GM19023 (cell line): Measurements from ENCODE around the gene TBPL1.
"Not testable (repeated sequence)": the region's sequence is repeated elsewhere in the genome, so short reads cannot be mapped to it uniquely, and the experiment has no call there.

Experiments used
- ATAC-seq: cut with Tn5 transposase; IDR thresholded peaks from one replicate; pipeline ENCODE4 v1.9.1; 2021; ENCODE audit warnings: mild to moderate bottlenecking, moderate library complexity; ENCODE audit not compliant: unreplicated experiment

TBPL1 gene

DNA sequence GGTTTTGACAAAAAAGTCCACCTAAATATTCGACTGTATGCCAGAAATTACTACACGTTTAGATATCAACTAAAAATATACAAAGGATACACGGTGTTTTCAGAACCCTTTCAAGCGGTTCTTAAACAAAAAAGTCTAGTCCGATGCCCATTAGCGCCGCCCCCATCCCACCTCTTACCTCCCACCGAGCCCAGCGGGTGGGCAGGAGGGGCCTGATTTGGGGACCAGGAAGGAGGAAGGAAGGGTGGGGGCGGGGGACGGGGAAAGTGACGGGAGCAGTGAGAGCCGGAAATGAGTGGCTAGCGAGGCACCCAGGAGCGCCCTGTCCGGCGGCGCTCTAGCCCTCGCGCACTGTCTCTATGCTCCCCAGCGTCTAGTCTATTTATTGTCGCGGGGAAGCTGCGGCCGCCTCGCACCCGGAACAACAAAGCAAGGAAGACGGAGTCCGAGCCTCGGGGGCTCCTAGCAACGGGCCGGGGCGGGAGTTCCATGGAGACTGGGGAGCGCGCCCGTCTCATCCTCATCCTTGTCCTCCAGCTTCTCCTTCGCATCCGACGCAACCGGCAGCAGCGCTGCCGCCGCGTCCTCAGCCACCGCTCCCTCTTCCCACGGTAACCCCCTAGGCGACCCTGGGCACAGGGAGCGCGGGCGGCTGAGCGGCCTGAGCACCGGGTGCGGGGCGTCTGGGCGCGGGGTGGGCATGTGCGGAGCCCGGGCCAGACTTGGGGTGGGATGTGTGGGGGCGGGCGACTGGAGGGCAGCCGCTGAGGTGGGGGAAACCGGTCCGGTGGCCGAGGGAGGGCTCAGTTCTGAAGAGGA lies at the start of gene TBPL1:
TSS of gene TBPL1 (plus strand) at position 410 of the 819 bp plus-strand sequence. CDS start 26,902 bp downstream, outside the sequence.
- peak; percentile 90 for ATAC-seq

DNA sequence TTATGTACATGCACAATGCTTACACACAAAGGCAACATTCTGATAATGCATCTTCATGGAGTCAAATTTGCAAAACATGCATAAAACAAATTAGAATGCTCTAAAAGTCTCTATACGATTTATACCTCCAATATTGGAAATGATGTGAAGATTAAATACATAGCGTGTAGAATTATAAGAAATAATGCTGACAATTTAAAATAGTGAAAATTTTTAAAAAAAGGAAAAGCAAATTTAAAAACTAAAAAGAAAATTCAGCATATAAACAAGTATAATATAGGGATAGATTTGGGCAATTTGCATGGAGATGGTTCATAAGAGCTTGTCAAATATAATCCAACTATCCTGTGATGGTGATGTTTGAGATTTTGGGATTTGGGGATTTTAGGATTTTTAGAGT lies 49.2 kb upstream of the TBPL1 start:
- no peak for ATAC-seq

DNA sequence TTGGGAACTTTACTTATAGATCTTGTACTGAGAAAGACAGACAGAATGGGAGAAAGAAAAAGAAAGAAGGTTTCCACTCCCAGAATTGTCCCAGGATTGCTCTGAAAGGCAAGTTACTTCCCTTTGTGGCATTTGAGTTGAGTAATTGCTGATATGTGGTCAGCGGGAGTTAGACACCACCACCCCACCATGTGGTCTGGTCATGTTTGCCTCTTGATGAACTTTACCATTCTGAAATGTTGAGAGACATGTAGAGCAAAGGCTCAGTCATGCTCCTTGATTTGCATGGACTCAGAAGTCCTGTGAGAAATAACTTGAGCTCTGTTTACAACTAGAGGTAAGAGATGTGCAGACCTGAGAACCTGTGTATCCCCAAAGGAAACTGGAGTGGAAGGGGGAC lies 47.0 kb upstream of the TBPL1 start:
- no peak for ATAC-seq

DNA sequence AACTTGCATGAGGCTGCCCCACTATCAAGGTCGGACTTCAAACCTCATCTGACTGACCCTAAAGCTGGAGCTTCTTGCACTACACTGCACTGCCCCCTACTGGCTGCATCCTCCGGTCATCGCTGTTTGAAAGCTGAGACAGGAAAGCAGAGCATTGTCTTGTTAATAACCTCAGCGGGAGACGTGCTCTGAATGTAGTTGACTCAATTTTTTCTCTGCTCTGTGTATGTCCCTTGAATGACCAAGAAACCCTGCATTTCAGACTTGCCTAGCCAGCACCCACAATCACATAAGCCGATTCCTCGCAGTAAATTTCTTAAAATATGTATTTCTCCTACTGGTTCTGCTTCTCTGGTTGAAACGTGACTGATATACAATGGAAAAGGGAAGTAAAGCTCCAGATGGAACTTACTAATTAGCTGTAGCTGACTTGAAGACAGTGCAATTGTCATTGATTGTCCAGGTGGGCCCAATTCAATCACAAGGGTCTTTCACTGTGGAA lies 36.3 kb upstream of the TBPL1 start:
- ATAC-seq: peak; percentile 79

DNA sequence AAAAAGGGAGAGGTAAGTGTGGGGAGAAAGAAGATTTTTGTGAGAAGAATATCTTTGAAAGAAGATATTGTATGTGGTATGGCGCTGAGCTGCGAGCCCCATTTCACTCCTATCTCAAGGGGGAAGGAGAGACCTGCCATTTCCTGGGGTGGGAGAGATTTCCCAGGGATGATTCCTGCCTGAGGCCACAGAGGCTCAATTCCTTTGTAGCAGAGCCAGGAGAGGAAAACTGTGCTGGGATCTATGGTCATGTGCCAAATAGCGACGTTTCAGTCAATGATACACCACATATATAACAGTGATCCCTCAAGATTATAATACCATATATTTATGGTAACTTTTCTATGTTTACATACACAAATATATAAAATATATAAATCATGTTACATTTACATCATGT lies 35.2 kb upstream of the TBPL1 start:
- ATAC-seq: no peak

DNA sequence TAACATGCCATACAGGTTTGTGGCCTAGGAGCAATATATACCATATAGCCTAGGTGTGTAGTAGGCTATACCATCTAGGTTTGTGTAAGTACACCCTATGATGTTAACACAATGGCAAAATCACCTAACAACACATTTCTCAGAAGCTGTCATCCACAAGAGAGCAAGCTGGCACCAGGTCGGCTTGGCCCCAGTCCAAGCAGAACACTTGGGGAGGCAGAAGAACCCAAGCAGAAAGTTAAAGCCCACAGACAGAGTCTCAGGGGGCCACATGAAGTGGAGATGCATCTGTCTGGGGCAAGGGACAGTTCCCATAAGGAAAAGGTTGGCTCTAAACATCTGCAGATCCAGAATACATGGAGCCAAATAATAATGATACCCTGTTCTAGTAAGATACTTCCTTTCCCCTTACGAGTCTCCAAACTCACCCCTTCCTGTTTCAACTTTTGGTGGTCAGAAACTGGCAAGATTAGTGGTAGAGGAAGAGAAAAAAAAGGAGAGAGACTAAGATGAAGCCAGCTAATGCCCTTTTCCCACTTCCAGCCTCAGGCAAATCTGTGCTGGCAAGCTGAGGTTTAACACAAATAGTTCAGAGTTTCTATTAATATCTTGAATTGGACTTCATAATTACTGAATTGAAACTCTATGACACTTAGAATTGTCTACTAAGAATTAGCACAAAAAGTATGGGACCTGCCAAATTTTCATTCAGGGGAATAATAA lies 34.7 kb upstream of the TBPL1 start:
- ATAC-seq: no peak

DNA sequence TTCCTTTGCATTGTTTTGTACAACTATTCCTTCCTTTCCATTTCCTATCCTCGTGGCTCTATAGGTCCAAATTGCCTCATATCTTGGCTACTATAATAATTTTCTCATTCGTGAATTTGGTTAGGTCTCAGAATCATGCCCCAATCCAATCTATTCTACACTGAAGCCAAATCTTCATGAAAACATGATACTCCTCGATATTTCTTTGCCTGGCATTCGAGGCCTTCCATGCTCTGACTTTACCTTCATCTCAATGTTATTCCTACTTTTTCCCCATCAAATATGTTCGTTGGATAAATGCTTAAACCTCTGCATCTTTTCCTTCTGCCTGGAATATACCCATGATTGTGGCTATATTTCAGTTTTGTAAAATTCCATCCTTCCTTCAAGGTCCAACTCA lies 33.7 kb upstream of the TBPL1 start:
- ATAC-seq: no peak

DNA sequence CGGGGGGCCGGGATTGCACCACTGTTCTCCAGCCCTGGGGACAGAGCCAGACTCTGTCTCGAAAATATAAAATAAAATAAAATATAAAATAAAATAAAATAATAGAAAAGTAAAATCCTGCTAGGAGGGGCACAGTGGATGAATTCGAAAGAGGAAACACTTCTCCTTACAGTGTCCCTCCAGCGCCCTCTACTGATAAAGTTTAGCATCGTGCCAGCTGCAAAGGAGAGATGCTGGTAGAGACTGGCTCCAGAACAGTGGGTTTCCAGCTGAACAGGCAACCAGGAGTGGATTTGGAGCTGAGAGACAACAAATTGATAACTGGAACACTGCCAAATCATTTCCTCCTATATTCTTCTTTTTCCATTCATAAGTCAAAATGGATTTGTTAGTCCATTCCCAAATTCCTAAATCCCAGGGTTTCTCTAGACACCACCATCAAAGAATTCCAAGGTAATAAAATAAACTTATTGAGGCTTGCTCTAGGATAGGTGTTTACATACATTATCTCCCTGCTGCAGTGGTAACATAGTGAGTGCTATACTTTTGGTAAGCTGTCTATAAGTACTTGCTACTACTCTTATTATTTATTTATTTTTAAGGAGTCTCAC lies 31.7 kb upstream of the TBPL1 start:
- ATAC-seq: peak; percentile 55

DNA sequence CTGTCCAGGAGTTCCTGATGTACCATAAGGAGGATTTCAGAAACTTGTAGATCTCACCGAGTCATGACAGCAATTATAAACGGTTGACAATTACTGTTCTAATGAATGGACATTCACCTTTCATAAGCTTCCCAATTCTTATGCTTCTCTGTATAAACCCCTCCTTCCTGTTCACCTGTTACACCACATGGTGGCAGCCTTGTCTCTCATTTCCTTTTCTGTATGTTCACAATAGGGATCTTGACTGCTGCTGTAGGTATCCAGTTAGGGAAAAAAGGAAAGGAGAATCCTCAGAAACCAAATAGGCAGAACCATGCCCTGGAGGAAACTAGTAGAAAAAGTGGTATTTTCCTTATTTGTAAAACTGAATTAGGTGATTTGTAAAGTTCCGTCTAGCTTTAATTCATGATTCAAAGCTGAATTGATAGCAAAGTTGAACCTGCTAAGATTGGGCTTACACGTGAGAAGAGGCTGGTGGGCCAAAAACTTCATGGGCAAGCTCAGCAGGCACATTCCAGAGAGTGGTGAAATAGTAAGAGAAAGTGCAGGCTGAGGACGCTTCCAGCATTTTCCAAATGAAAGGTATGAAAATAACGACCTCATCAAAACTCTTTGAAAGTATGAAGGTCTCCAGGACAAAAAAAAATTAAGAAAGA lies 29.0 kb upstream of the TBPL1 start:
- ATAC-seq: peak; percentile 92

DNA sequence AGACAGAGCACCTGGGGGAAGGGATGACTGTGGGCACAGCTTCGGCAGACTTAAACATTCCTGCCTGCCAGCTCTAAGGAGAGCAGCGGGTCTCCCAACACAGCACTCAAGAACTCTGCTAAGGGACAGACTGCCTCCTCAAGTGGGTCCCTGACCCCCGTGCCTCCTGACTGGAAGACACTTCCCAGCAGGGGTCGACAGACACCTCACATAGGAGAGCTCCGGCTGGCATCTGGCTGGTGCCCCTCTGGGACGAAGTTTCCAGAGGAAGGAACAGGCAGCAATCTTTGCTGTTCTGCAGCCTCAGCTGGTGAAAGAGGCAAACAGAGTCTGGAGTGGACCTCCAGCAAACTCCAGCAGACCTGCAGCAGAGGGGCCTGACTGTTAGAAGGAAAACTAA lies 21.8 kb upstream of the TBPL1 start:
- not testable (repeated sequence) for ATAC-seq

DNA sequence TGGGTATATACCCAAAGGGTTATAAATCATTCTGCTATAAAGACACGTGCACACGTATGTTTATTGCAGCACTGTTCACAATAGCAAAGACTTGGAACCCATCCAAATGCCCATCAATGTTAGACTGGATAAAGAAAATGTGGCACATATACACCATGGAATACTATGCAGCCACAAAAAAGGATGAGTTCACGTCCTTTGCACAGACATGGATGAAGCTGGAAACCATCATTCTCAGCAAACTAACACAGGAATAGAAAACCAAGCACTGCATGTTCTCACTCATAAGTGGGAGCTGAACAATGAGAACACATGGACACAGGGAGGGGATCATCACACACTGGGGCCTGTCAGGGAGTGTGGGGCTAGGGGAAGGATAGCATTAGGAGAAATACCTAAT lies 16.7 kb upstream of the TBPL1 start:
- not testable (repeated sequence) for ATAC-seq

DNA sequence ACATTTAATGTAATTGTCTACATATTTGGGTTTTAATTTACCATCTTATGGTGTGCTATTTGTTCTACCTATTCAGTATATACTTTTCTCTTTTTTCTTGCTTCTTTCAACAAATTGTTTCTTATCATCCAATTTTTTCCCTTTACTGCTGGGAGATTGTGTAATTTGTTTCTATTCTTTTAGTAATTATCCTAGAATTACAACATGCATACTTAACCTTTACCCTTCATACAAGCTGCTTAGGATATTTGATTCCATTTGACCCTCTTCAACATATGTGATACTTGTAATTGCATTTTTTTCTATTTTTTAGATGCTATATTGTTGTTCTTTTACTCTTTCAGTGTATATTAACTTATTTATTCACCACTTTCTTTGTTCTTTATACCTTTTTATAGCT lies 15.1 kb upstream of the TBPL1 start:
- ATAC-seq: no peak

DNA sequence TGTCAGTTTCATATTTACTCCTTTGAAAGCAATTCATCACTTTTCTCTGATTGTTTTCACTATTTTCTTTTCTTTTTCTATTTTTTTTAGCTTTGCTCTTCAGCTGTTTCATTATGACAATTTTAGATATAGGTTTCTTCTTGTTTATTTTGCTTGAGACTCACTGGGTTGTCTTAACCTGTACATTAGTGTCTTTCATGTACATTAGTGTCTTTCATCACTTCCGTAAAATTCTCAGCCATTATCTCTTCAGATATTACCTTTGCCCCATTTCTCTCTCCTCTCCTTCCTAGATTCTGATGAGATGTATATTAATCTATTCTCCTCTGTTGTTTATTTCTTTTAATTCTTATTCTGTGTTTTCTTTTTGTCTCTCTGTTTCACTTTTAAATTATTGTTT lies 14.5 kb upstream of the TBPL1 start:
- no peak for ATAC-seq

DNA sequence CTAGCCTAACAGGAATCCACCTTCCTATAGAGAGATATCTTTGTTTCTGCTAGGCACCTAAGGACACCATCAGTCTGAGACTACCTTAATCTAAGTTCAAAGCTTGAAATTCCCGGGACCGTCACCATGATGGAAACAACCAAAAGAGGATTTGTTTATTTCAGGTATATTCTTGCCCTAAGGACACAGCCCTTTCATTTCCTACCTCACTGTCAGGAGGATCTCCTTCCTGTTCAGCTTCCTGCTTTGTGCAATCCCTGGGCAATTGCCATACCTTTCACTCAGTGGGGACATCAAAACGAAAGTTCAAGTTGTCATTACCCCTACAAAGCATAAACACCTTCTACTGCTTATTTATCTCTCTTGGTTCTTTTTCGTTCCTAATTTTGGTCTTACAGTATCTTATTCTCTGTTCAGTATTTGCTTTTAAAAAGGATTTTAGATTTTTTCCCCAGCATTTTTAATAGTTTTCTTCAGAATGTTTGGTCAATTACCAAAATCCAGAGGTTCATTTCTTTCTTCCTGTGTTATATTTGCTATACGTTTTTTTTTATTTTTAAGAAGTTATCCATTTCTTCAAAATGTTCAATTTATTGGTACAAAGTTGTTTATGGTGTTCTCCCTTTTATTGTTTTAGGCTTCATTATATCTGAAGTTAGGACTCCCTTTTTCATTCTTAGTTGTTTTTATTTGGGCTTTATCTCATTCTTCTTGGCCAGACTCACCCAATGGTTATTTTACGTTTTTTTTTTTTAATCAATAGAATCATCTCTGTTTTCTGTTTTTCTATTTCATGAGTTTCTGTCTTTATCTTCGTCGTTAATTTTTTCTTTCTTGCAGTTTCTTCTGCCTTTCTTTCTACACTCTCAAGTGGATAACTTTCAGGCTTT lies 13.0 kb upstream of the TBPL1 start:
- ATAC-seq: no peak

DNA sequence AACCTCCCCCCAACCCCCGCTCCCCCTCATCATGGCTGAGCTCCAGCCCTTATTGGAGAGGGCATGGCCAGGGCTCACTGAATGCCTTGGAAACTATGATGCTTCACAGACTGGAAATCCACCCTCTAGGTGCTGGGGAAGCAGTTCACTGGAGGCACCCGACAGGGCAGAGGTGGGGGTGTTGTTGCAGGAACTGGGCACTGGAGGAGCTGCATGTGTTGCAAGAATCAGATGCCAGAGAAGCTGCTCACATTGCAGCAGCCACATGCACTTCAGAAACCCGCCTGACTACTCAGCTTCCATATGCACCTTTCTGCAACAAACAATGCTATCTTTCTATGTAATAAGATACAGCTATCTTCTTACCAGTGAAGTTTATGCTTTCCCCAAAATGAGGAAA lies 7.9 kb upstream of the TBPL1 start:
- ATAC-seq: no peak

DNA sequence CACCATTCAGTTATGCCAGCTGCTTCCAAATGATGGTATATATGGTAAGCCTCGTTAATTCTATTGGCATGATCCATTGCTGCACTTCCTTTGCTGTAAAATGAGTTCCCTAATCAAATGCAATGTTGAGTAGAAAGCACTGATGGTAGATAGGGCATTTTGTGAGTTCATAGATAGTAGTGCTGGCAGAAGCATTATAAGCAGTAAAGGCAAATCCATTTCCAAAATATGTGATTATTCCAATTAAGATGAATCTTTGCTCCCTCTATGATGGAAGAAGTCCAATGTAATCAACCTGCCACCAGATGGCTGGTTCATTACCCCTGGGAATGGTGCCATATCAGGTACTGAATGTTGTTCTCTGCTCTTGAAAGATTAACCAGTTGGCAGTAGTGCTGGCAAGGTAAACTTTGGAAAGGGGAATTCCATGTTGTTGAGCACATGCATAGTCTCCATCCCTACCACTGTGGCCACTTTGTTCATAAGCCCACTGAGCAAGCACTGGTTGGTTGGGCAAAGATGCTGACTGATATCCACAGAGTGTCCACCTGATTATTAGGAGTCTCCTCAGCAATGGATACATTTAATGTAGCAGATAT lies 5.6 kb upstream of the TBPL1 start:
- ATAC-seq: no peak

DNA sequence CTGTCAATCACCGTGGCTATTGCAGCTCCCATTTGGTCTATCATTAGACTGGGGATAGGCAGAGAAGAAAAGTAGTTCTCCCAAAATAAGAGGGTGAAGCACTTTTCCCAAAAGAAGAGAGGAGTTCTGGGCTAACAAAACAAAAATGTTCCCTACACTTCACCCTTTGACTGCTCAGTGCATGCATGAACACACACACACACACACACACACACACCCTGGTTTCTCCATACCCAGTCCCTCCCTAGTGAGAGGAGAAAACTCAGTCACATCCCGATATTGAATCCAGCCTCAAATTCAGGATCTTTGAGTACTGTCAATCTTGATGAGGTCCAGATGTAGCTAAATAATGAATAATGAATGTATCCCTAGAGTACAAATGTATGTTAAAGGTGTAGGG lies 4.6 kb upstream of the TBPL1 start:
- no peak for ATAC-seq

DNA sequence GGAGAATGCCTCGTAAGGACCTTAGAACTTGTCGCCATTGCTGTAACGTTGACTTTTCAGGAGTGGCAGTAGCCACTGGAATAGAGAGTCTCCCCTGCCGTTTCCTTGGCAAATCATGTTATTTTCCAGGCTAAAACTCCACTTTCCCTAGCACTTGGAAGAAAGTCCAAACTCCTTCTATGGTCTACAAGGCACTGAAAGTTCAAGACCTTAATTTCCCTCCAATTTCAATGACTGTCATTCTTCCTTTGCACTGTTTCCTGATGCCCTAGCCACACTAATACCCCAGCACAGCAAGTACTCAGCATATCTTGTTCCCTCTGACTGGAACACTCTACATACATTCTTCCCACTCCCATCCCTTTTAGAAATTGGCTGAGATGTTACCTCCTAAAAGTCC lies 1.8 kb upstream of the TBPL1 start:
- no peak for ATAC-seq

DNA sequence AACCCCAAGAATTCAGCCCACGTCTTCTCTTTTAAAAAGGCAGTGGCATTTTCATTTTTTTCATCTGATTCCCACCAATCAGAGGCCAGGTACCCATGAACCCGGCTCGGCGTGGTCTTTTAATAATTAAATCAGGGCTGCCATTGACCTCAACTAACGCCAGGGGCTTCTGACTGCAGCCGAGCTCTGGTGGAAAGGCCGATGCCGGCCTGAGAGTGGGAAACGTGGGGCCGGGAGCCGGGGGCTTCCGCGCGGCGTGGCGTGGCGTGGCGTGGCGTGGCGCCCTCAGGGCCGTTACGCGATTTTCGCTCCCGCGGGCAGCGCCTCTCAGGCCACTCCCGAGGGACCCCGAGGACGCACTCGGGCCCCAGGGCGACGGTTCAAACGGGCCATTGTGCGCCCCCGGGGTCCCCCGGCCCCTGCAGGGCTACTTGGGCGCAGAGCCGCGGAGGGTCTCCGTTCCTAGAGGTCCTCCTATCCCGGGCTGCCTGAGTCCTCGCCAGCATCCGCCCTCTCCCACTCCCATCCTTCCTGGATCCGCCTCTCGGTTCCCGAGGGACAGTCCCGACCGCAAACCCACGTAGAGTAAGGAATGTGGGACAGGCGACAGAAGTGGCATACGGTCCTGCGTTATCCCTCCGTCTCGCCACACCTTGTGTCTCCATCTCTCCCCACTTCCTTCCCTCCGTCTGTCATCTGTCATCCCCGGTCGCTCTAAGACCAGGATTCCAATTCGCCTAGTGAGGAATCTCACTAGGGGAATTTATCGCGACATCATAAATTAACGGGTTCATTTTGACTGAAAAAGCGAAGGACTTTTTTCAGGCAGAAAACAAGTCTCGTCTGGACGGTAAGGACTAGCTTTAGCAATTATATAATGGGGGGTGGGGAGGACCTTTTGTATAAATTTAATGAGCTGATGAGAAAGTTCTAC lies 876 bp upstream of the TBPL1 start:
- peak; percentile 53 for ATAC-seq
